HT-29 (cell line): Measurements from ENCODE around the gene CRYGN. TPM values are rescaled to one million over a fixed set of nuclear protein-coding genes. Genes with fewer than 3 reads are reported as not detected.

ENCODE experiments used
- DNase-seq: peaks from one replicate; pipeline ENCODE4 v3.0.0-alpha.2; 2015; ENCODE audit warnings: low spot score
- total RNA-seq: library from RNA; depleted of rRNA; stranded (reverse); fragments of >200 nt; shearing (Covaris generic); gene quantifications from 2 replicates; pipeline ENCODE4 v1.2.3, GENCODE V29; 2014; rRNA removed

CRYGN gene, protein sequence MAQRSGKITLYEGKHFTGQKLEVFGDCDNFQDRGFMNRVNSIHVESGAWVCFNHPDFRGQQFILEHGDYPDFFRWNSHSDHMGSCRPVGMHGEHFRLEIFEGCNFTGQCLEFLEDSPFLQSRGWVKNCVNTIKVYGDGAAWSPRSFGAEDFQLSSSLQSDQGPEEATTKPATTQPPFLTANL
- 1.4 TPM in 1 of 2 replicates, not detected in the other for total RNA-seq

DNA sequence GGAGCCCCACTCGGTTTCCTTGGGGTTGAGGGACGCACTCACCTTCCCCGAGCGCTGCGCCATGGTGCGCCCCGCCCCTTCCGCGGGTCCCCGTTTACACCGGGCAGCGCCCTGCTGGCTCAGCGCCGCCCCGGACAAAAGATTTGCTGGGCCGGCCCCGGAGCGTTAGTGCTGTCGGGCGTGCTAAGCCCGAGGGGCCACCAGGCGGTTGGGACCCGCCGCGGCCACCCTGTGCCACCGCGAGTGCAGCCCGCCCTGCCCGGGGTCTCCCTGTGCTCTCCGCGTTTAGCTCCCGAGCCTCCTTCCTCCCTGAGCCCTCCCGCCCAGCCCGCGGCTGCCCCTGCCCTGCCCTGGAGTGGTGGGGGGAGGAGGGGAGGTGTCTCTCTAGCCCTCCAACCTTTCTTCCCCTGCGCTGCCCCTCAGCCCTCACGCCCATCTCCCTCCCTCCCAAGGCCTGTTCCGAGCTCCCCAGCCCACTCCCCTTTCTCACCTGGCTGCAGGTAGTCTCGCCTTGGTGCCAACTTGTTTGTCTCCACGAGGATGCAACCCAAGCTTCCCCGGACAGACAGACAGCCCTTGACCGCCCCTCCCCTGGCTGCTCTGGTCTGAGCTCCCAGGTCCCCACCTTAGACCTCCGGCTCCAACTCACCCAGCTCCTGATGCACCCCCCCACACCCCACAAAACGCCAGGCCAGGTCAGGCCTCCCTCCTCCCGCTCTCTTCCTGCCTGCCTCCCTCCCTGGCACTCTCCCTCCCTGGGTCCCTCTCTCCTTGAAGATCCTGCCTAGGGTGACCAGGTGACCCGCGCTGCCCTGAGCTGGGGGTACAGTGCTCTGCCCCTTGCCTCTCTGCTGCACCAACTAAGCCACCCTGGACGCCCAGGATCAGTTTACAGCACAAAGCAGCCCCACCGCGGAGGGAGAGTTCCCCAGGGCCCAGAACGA is at the start of gene CRYGN:
Gene CRYGN, minus strand, starts transcription at position 287 of the 944 bp plus-strand sequence. Its CDS starts 224 bp downstream, at position 63.
- DNase-seq = no peak

DNA sequence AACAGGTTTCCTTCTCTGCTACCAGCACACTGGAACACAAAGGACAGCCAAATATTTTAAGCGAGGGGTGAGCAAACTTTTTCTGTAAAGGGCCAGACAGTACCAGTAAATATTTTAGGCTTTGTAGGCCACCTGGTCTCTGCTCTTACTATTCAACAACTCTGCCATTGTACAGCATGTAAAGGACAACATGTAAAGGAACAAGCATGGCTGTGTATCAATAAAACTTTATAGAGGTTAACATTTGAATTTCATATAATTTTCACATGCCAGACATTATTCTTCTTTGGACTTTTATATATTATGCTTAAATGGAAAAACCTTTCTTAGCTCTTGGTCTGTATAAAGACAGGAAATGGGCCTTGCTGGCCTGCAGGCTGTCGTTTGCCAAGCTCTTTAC is 49.6 kb upstream of the CRYGN start:
- DNase-seq = no peak

DNA sequence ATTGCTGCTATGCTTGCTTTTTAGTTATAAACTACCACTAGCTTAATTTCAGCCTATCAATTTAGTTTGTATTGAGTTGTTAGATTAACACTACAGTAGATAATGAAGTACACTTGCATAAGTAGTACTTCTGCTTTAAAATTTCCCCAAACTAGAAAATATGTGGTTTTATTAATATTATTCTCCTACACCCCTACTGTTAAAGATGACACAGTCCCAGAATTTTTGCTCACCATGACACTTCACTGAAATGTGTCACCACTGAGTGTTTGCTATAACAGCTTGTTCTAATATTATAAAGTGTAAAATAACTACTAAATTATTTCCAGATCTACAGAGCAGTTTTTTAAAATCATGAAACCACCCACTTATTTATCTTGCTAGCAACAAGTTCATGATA is 48.2 kb upstream of the CRYGN start:
- no peak for DNase-seq

DNA sequence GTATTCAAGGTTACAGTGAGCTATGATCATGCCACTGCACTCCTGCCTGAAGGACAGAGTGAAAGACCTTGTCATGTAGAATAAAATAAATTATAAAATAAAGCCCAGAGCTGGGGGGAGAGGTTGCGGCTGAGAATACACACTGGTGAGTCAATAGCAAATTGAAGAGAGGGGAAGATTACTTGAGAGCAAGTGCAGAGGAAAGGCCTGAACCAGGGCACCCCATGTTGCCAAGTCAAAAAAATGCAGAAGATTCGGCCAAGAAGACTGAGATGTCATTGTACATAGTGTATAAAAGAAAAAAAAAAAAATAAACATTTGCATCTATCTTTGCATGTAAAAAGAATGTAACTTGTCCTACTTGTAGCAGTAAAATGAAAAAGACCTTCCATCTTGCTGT is 47.3 kb upstream of the CRYGN start:
- no peak for DNase-seq

DNA sequence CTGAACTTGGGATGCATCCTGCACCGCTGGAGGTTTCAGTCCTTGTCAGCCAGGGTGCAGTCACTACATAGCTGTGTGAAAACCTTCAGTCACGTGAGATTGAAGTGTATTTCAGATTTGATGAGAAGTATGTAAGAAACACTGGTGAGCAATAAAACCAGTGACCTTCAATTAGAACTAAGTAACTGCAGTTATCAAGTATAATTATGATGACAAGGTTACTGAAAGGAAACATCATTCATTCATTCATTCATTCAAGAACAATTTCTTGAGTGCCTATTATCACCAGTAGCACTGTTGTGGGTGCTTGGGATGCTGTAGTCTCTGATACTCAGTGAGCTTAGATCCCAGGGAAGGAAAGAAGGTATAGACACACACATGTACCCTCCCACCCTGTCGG is 46.1 kb upstream of the CRYGN start:
- DNase-seq = no peak

DNA sequence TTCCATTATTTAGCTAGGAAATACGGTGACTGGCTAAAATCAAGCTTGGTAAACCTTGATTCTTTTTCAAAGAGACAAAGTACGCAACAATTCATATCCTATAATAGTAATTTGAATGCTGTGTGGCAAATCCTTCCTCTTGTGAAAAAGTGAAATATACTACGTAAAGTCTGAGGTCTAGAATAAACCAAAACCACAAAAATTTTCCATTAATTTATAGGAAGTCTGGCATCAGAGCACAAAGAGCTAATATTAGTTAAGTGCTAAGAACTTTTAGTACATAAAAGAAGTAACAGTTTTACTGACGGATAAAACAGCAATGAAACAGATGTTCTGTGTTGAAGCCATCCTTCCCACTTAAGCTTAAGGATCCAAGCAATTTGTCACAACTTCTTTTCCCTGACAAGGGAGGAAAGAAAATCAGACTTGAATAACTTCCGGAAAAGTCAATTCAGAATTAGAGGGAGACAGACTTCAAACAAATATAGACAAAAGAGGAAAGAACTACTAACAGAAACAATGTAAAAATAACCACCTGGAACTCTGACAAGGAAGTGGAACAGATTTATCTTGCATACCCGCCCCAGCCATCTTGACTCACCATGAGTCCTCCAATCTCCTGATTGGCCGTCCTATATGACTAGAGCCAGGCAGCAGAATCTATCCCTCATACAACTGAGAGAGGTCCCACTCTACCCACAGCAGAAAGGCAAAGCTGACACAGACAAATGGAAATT is 45.2 kb upstream of the CRYGN start:
- peak; percentile 54 for DNase-seq

DNA sequence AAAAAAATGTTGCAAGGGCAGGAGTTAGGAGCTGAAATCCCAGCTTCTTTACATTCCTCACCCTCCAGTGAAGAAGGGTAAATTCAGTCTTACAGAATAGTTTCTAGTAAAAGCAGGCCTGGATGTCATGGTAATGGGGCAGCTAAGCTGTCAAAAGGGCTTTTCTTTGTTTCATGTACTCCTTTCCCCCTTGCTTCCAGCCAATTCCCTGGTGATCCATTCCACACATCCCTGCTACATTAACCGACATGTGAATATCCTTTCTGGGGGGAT is 43.7 kb upstream of the CRYGN start:
- DNase-seq = no peak

DNA sequence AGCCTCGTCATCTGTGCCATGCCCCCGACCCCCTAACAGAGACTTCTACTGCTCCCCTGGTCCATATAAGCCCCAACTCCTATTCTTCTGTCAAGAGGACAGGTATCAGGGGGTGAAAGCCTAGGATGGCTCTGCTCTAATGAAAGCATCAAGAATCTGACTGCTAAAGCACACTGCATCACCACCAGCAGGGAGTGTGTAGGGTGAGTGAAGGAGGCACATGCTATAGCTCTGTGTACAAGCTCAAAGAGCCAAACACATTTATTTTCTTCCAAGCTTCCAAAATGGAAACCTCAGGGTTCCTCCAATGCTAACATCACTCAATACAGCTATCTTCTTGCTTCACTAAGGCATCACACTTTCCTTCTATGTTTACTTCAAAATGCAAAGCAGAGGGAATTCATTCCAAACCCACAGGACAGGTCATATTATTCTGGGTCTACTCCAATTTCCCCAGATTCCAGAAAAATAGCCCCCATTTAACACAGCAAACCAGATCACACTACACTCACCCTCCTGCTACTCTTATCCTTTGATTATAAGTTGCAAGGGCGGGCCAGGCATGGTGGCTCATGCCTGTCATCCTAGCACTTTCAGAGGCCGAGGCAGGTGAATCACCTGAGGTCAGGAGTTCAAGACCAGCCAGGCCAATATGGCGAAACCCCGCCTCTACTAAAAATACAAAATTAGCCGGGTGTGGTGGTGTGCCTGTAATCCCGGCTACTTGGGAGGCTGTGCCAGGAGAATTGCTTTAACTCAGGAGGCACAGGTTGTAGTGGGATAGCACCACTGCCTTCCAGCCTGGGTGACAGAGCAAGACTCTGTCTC is 43.2 kb upstream of the CRYGN start:
- no peak for DNase-seq

DNA sequence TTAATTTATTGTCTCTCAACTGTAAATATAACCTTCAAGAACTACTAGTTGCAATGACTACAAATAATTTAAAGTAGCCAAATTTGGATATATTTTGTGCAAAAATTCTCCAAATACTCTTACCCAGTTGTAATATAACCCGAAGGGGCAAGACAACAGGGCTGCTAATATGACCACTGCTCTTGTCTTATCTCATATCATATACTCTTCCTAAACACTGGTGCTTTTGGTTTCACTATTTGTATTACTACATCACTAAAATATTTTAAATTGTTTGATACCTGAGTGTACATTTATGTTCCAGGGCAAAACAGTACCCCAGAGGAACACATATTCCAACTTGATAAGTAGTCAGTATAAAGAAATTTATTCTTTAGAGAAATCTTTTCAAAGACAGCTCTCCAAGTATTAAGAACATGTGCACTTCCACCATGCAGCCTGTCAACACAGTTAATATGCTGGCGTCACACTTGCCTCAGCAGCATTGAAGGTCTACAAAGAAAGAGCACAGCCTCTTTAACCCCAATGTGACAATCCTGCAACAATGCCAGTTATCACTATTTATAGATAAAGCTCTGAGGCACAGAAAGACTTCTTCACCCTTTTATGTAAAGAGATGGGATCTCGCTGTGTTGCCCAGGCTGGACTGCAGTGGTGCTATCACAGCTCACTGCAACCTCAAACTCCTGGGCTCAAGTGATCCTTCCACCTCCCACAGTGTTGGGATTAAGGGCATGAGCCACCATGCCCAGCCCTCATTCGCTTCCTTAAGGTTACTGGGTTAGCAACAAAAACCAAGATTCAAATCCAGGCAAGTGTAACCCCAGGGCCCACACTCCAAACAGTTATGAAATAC is 41.9 kb upstream of the CRYGN start:
- DNase-seq = no peak

DNA sequence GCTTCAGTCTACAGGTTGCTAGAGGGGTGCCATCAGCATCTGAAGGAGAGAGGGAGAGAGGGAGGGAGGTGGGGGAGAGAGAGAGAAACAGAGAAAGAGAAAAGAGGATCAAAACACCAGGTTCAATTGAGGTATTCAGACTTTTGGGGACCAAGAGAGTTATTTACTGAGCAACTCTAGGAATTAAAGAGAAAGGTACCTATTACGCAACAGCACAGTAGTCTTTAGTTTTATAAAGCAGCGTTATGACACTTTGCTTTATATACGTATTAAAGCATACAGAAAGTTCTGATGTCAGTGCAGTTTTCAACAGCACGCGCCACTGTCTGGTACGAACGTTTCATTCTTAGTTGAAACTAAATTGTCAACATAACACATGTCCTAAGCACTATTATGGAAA is 37.9 kb upstream of the CRYGN start:
- no peak for DNase-seq

DNA sequence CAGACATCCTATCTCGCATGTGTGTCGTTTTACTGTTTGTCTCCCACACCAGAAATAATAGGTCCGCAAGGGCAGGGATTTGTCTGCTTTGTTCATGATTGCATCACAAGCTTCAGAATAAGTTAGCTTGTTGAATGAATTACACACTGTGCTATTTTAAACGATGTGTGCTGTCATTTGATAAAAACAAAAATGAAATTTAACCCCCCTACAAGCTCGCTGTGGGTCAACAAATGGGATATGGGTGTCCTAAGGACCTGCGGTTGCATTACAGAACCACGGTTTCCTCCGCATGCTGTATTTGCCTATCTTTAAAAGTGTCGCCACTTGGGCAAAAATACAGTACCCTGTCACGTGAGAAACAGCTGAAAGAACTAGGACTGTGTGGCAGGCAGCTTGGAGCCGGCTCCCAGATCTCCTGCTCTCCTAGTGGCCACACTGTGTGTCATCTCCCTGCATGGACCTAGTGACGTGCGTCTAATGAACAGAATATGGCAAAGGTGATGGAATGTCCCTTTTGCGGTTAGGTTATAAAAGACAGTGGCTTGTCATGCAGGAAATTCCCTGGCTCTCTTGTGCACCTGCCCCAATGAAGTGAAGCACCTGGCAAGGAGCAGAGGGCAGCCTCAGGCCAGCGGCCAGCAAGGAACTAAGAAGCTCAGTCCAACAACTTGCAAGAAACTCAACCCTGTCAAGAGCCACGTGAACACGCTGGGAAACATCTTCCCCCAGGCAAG is 32.9 kb upstream of the CRYGN start:
- DNase-seq = no peak

DNA sequence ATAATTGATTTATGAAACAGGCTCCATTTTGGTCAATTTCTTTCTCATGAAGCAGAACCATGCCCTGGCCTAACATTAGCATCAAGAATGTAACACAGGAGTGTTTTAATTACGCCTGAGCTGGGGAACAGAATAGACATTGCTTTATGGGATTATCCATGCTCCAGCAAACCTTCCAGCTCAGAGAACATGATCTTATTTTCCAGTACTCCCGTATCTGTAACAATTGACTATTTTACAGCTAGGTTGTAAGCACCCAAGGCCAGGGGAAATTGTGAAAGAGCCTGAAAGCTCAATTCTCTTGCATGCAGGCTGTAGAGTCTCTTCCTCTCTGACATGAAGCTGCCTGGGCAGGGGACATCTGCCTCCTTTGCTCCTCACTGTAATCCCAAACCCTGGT is 30.8 kb upstream of the CRYGN start:
- DNase-seq = no peak

DNA sequence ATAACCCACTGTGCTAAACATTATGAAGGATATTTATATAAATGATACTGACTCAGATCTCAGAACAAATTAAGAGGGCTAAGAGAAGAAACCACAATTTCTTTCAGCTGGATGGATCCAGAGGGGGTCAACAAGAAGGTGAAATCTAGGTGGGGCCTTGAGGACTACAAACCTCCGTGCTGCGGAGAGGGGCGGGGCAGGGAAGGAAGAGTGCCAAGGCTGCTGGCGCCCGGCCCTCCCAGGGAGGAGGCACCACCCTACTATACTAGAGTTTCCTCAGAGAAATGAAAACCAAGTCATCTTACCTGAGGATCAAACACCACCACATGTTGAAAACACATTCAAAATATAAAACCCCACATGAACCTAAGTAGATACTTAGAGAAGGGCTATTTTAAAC is 29.3 kb upstream of the CRYGN start:
- DNase-seq = peak; percentile 37

DNA sequence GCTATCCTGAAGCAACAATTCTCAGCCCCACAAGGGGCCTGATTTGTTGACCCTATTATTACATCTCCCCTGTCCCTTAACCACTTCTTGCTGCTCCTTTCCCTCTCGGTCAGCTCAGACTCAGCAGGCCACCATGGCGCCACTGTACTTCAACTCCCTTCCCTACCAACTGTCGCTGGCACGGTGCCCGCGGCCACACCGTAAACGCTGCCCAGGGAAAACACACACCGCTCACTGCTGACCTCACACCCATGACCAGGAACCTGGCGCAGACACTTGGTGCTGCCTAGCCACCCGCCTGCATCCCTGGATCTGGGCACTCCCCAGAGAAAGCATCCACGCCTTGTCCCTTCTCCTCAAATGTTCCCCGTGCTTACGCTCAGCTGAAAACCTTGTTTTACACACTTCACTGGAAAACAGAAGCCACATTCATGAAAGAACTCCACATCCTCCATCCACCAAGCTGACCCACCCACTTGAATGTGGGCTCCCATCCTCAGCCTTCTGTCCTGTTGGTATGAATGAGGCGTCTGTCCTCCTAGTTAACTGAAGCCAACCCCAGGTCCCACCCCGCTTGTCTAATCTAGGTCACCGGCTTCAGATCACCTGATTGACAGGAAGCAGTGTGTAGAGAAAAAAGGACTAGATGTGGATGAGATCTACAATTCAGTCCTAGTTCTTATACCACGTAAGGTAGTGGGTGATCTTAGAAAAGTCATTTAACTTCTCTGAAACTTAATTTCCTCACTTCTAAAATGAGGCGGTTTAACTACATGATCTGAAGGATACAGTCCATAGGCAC is 28.5 kb upstream of the CRYGN start:
- DNase-seq = no peak

DNA sequence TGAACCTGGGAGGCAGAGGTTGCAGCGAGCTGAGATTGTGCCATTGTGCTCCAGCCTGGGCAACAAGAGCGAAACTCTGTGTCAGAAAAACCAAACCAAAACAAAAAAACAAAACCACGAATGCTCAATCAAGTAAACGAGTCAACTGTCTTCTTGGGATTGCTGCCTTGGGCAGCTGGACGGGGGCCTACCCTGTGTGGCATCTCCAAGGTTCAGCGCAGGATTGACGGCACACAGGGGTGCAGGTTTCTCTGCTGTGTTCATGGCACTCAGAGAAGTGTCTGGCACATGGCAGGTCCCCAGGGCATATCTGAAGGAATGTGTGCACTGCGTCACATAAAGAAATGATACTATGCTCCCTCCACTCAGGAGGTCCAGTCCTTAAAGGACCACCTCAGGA is 25.2 kb upstream of the CRYGN start:
- no peak for DNase-seq

DNA sequence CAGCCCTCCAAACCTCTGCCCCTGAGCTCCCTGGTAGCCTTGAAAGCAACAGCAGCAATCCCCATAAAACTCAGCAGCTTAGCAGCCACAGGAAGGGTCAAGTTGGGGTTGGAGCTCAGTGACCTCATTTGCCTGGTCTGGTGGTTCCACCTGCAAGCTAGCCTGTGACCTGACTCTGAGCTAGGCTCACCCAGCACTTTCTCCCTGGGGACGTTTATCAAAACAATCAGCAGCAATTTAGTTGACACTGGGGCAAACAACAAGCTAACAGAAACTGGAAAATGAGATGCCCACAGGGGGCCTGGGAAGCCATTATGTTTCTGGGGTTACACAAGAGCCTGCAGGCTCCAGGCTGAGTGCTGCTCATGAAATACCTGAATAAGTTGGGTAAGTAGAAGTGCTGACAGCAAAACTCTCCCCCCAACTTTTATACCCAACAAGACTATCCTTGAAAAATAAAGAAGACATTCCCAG is 22.4 kb upstream of the CRYGN start:
- DNase-seq = no peak

DNA sequence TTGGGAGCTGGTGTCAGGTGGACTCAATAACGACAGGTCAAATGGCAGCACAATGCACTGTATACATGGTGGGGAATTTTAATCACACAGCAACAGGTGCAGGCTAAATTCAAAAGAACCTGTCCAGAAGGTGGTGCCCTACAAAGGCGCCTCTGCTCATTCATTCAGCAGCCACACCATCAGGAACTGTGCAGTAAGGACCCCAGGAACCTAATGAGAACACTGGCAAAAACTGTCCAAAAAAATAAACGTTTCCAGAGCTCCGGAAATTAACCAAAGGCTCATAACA is 21.9 kb upstream of the CRYGN start:
- peak; percentile 54 for DNase-seq

DNA sequence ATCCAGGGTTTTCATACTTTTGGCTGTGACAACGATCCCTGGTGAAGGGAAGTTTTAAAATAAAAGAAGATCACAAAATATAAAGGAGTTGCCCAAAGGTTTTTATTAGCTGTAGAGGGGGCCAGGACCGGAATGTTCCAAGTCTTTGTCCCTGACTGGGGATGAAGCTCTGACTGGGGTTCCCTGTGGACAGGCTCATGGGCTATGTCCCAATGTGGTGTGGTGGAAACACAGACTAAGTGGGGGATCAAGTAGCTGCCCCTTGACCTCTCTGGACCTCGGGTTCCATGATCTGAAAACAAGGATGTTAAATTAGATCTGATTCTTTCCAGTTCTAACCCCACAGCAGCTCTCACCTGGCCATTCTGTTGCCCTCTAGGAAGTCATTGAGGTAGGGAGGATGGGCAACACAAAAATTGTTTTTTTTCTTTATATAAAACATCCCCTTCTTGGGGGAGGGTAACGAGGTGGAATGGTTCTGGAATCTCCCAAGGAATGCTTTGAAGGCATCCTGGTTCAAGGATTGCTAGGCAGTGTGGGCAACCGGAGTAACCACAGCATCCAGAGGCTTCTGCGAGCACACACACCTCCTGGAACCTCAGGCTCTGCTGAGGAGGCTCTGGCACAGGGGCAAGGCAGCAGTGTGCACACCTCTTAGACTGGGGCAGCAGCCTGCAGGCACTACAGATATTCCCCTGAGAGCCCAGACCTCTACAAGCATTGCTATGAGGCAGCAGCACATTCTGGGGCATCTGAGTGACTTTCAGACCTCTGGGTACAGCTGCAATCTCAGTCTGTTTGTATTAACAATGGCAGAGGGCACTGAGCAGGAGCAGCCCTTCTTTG is 21.4 kb upstream of the CRYGN start:
- no peak for DNase-seq
